ENCODE results near the gene TAC4.

TAC4 gene

GRCh38 chr17:49822829-49823228 lies 25.0 kb downstream of the TAC4 start:
- no peaks in the 10 kb centered on the region; the same call in 1 of the 2 replicates for H3K79me2 ChIP-seq (ENCODE audit: insufficient read depth, low read length)
- no peak overlapping the region for H2AFZ ChIP-seq (ENCODE audit: low read depth, low read length, severe bottlenecking)
- H3K4me3 ChIP-seq (ENCODE audit: insufficient read depth, low read length, poor library complexity, severe bottlenecking), result no peak overlapping the region
- H3K27ac ChIP-seq (ENCODE audit: low read depth, low read length), result no peak overlapping the region
- H3K4me2 ChIP-seq (ENCODE audit: low read depth, low read length, poor library complexity, severe bottlenecking), result no peak overlapping the region
- no peaks in the 10 kb centered on the region for H3K9me2 ChIP-seq (replicated peaks; ENCODE audit: insufficient read depth, low read length)
- no peaks in the 10 kb centered on the region for H3F3A ChIP-seq (ENCODE audit: insufficient read depth)
- H4K20me1 ChIP-seq (ENCODE audit: low read depth, low read length), result no peaks in the 10 kb centered on the region
- no peak for TF ChIP-seq EZH2phosphoT487 (conservative IDR thresholded peaks at IDR 0.05; ENCODE audit: low read length)
- TF ChIP-seq CTCF (IDR thresholded peaks at IDR 0.05; ENCODE audit: insufficient read depth, low read length, poor library complexity, severe bottlenecking), result no peak
- no peaks in the 10 kb centered on the region for H3K27me3 ChIP-seq (ENCODE audit: low read length)
- H3K9me3 ChIP-seq (ENCODE audit: insufficient read depth, low read length), result no peaks in the 10 kb centered on the region
- peaks cover 33% of the 10 kb centered on the region for H3K36me3 ChIP-seq (ENCODE audit: low read length)
- no peak overlapping the region for H3K9ac ChIP-seq (ENCODE audit: low read length)

GRCh38 chr17:49821916-49822315 lies 26.0 kb downstream of the TAC4 start:
- Histone ChIP-seq H3K4me2 (ENCODE audit: low read depth, low read length, poor library complexity, severe bottlenecking) (no peak overlapping the region), H3K9me2 (replicated peaks; ENCODE audit: insufficient read depth, low read length) (no peaks in the 10 kb centered on the region), H3K36me3 (ENCODE audit: low read length) (peaks cover 38% of the 10 kb centered on the region), H4K20me1 (ENCODE audit: low read depth, low read length) (no peaks in the 10 kb centered on the region), H3F3A (ENCODE audit: insufficient read depth) (no peaks in the 10 kb centered on the region), H3K27me3 (ENCODE audit: low read length) (no peaks in the 10 kb centered on the region), H3K9me3 (ENCODE audit: insufficient read depth, low read length) (no peaks in the 10 kb centered on the region), H3K9ac (ENCODE audit: low read length) (no peak overlapping the region), H3K27ac (ENCODE audit: low read depth, low read length) (no peak overlapping the region), H3K4me3 (ENCODE audit: insufficient read depth, low read length, poor library complexity, severe bottlenecking) (no peak overlapping the region), H2AFZ (ENCODE audit: low read depth, low read length, severe bottlenecking) (no peak overlapping the region), H3K79me2 (ENCODE audit: insufficient read depth, low read length) (no peaks in the 10 kb centered on the region; the same call in 1 of the 2 replicates)
- TF ChIP-seq EZH2phosphoT487 (conservative IDR thresholded peaks at IDR 0.05; ENCODE audit: low read length), result no peak
- TF ChIP-seq CTCF (IDR thresholded peaks at IDR 0.05; ENCODE audit: insufficient read depth, low read length, poor library complexity, severe bottlenecking), result no peak

- Histone ChIP-seq H3F3A (ENCODE audit: insufficient read depth) (no peaks in the 10 kb centered on the region), H3K4me2 (ENCODE audit: low read depth, low read length, poor library complexity, severe bottlenecking) (no peak overlapping the region), H2AFZ (ENCODE audit: low read depth, low read length, severe bottlenecking) (no peak overlapping the region), H3K4me3 (ENCODE audit: insufficient read depth, low read length, poor library complexity, severe bottlenecking) (no peak overlapping the region), H3K9me2 (replicated peaks; ENCODE audit: insufficient read depth, low read length) (no peaks in the 10 kb centered on the region), H3K79me2 (ENCODE audit: insufficient read depth, low read length) (no peaks in the 10 kb centered on the region; the same call in 1 of the 2 replicates), H3K27ac (ENCODE audit: low read depth, low read length) (no peak overlapping the region), H3K9ac (ENCODE audit: low read length) (no peak overlapping the region), H3K27me3 (ENCODE audit: low read length) (no peaks in the 10 kb centered on the region), H3K36me3 (ENCODE audit: low read length) (peaks cover 42% of the 10 kb centered on the region), H3K9me3 (ENCODE audit: insufficient read depth, low read length) (no peaks in the 10 kb centered on the region), H4K20me1 (ENCODE audit: low read depth, low read length) (no peaks in the 10 kb centered on the region)
- TF ChIP-seq CTCF (IDR thresholded peaks at IDR 0.05; ENCODE audit: insufficient read depth, low read length, poor library complexity, severe bottlenecking) (no peak), EZH2phosphoT487 (conservative IDR thresholded peaks at IDR 0.05; ENCODE audit: low read length) (no peak)
Observed at GRCh38 chr17:49821466-49821865, 26.4 kb downstream of the TAC4 start.

Measured in SU-DHL-6 (cell line).